Neuronal stem cell (in vitro differentiated cells): ENCODE data around the gene JAKMIP3.

Experiments
- DNase-seq: peaks from one replicate; pipeline ENCODE4 v3.0.0-alpha.2; 2013; ENCODE audit warnings: low spot score
- H2AFZ ChIP-seq: one replicate; pipeline ENCODE4 v1.6.1; 2013; ENCODE audit warnings: mild to moderate bottlenecking, low read length, inconsistent platforms
- H2AK5ac ChIP-seq: 2 replicates; pipeline ENCODE4 v1.6.1; 2013; ENCODE audit warnings: low read depth, mild to moderate bottlenecking, inconsistent platforms, low read length, moderate library complexity, mixed read lengths
- H2BK120ac ChIP-seq: 2 replicates; pipeline ENCODE4 v1.6.1; 2013; ENCODE audit warnings: low read depth, mild to moderate bottlenecking, inconsistent platforms, low read length, moderate library complexity, mixed read lengths
- H2BK12ac ChIP-seq: one replicate; pipeline ENCODE4 v1.6.1; 2013; ENCODE audit warnings: low read length, inconsistent platforms
- H2BK15ac ChIP-seq: 2 replicates; pipeline ENCODE4 v1.6.1; 2013; ENCODE audit warnings: mild to moderate bottlenecking, low read length, inconsistent platforms, mixed read lengths
- H2BK5ac ChIP-seq: one replicate; pipeline ENCODE4 v1.6.1; 2013; ENCODE audit warnings: inconsistent platforms, mild to moderate bottlenecking, low read length, moderate library complexity
- H3K14ac ChIP-seq: one replicate; pipeline ENCODE4 v1.6.1; 2013; ENCODE audit warnings: low read length, inconsistent platforms
- H3K18ac ChIP-seq: 2 replicates; pipeline ENCODE4 v1.6.1; 2013; ENCODE audit warnings: low read length, inconsistent platforms
- H3K23ac ChIP-seq: 2 replicates; pipeline ENCODE4 v1.6.1; 2013; ENCODE audit warnings: low read depth, mild to moderate bottlenecking, mixed read lengths, low read length, inconsistent platforms; ENCODE audit not compliant: poor library complexity
- H3K27ac ChIP-seq: replicated peaks from 3 replicates; pipeline ENCODE4 v1.5.1; 2013; ENCODE audit warnings: low read length, inconsistent platforms
- H3K27me3 ChIP-seq, 3 experiments: 2 replicates each; pipeline ENCODE4 v1.6.1; 2013; ENCODE audit warnings: low read length in 3 of 3, mild to moderate bottlenecking in 2 of 3, inconsistent platforms in 1 of 3, low read depth in 1 of 3, mixed read lengths in 1 of 3, moderate library complexity in 1 of 3; ENCODE audit not compliant: control insufficient read depth in 3 of 3, insufficient read depth in 3 of 3
- H3K36me3 ChIP-seq, 2 donors: replicated peaks in 1 of 2; 2 replicates each; pipeline ENCODE4 v1.6.1; 2013; ENCODE audit warnings: low read length in 2 of 2; ENCODE audit not compliant: control insufficient read depth in 2 of 2, insufficient read depth in 2 of 2
- H3K4ac ChIP-seq: 2 replicates; pipeline ENCODE4 v1.6.1; 2013; ENCODE audit warnings: inconsistent platforms, mild to moderate bottlenecking, low read length, moderate library complexity
- H3K4me1 ChIP-seq, 2 donors: 1 replicate in 1 of 2; 2 replicates in 1 of 2; pipeline ENCODE4 v1.6.1; 2013; ENCODE audit warnings: low read length in 2 of 2, low read depth in 1 of 2; ENCODE audit not compliant: control insufficient read depth in 2 of 2, insufficient read depth in 1 of 2
- H3K4me2 ChIP-seq: one replicate; pipeline ENCODE4 v1.6.1; 2013; ENCODE audit warnings: mild to moderate bottlenecking, low read length, inconsistent platforms; ENCODE audit not compliant: insufficient read depth, poor library complexity, severe bottlenecking
- H3K4me3 ChIP-seq, 2 donors: 2 replicates each; pipeline ENCODE4 v1.5.1; 2013; ENCODE audit warnings: low read length in 2 of 2, mild to moderate bottlenecking in 2 of 2, inconsistent platforms in 1 of 2, moderate library complexity in 1 of 2
- H3K79me1 ChIP-seq: one replicate; pipeline ENCODE4 v1.6.1; 2013; ENCODE audit warnings: low read depth, mild to moderate bottlenecking, inconsistent platforms, low read length, moderate library complexity
- H3K9ac ChIP-seq: one replicate; pipeline ENCODE4 v1.6.1; 2013; ENCODE audit warnings: mild to moderate bottlenecking, low read depth, low read length, inconsistent platforms; ENCODE audit not compliant: poor library complexity
- H3K9me3 ChIP-seq, 2 donors: replicated peaks in 1 of 2; 2 replicates each; pipeline versions ENCODE3 to v1.6.1; 2013; ENCODE audit warnings: low read length in 2 of 2, mild to moderate bottlenecking in 2 of 2, inconsistent platforms in 1 of 2, low read depth in 1 of 2, mixed read lengths in 1 of 2, moderate library complexity in 1 of 2; ENCODE audit not compliant: control insufficient read depth in 2 of 2, insufficient read depth in 1 of 2
- H4K8ac ChIP-seq: one replicate; pipeline ENCODE4 v1.6.1; 2013; ENCODE audit warnings: low read depth, mild to moderate bottlenecking, inconsistent platforms, low read length, moderate library complexity
- H4K91ac ChIP-seq: one replicate; pipeline ENCODE4 v1.6.1; 2013; ENCODE audit warnings: low read length, low read depth, mild to moderate bottlenecking, inconsistent platforms; ENCODE audit not compliant: poor library complexity
- WGBS, 2 donors: extraction: QIAGEN DNeasy Blood & Tissue Kit; methylation state at CpG; one replicate each; pipeline ENCODE4 v1.1.7; 2013; ENCODE audit warnings: missing lambda C conversion rate in 2 of 2, mixed read lengths in 1 of 2; ENCODE audit not compliant: insufficient read length in 2 of 2, insufficient replicate concordance in 1 of 2; ENCODE audit errors: extremely low coverage in 2 of 2; 5-methylcytosine and 5-hydroxymethylcytosine counted together

JAKMIP3 gene

GRCh38 chr10:132100556-132101349 is 35.0 kb downstream of the JAKMIP3 start:
- H2AFZ ChIP-seq = no peak overlapping the region
- H2AK5ac ChIP-seq = peak overlapping the region; percentile 37
- no peak overlapping the region for H2BK15ac ChIP-seq
- H3K27me3 ChIP-seq = peaks cover 0 to 32% (median 0%) of the 10 kb centered on the region in 3 experiments
- peaks cover 0 to 2% of the 10 kb centered on the region in 2 donors for H3K9me3 ChIP-seq
- H4K8ac ChIP-seq = no peak overlapping the region
- no peak overlapping the region for H3K4me3 ChIP-seq
- H3K4me2 ChIP-seq = no peak overlapping the region
- H2BK12ac ChIP-seq = no peak overlapping the region
- no peak for DNase-seq
- H4K91ac ChIP-seq = no peak overlapping the region
- no peak overlapping the region for H3K18ac ChIP-seq
- H3K27ac ChIP-seq = no peak overlapping the region
- peak overlapping the region; percentile 8 for H3K14ac ChIP-seq
- H3K4ac ChIP-seq = no peak overlapping the region
- no peak overlapping the region for H2BK120ac ChIP-seq
- no CpG with 5 or more reads among the region's 27 CpGs for whole genome bisulfite sequencing, 2 donors
- no peaks in the 10 kb centered on the region for H3K79me1 ChIP-seq
- H3K23ac ChIP-seq = no peak overlapping the region
- H3K4me1 ChIP-seq = no peaks in the 10 kb centered on the region
- no peak overlapping the region for H2BK5ac ChIP-seq
- no peaks in the 10 kb centered on the region for H3K36me3 ChIP-seq
- H3K9ac ChIP-seq = no peak overlapping the region

GRCh38 chr10:132101529-132101928 is 35.8 kb downstream of the JAKMIP3 start:
- Histone ChIP-seq H2BK12ac (no peak overlapping the region), H3K9me3 (peaks cover 0 to 2% of the 10 kb centered on the region in 2 donors), H2BK5ac (no peak overlapping the region), H3K36me3 (no peaks in the 10 kb centered on the region), H3K23ac (no peak overlapping the region), H3K27ac (no peak overlapping the region), H3K4me1 (no peaks in the 10 kb centered on the region), H3K79me1 (no peaks in the 10 kb centered on the region), H3K4me2 (no peak overlapping the region), H2AFZ (no peak overlapping the region), H2BK15ac (no peak overlapping the region), H3K27me3 (peaks cover 0 to 25% (median 0%) of the 10 kb centered on the region in 3 experiments), H3K18ac (no peak overlapping the region), H2AK5ac (no peak overlapping the region), H3K4me3 (no peak overlapping the region), H3K9ac (no peak overlapping the region), H4K8ac (no peak overlapping the region), H2BK120ac (no peak overlapping the region), H3K14ac (no peak overlapping the region), H3K4ac (no peak overlapping the region), H4K91ac (no peak overlapping the region)
- no peak for DNase-seq
- no CpG with 5 or more reads among the region's 10 CpGs for WGBS, 2 donors

GRCh38 chr10:132102071-132102716 is 36.4 kb downstream of the JAKMIP3 start:
- peak overlapping the region; percentile 71 for H3K14ac ChIP-seq
- no peak overlapping the region for H4K8ac ChIP-seq
- no peaks in the 10 kb centered on the region for H3K4me1 ChIP-seq
- no peak for DNase-seq
- no peak overlapping the region for H4K91ac ChIP-seq
- H3K23ac ChIP-seq = no peak overlapping the region
- H3K9ac ChIP-seq = no peak overlapping the region
- H2BK5ac ChIP-seq = no peak overlapping the region
- H2AK5ac ChIP-seq = no peak overlapping the region
- no peak overlapping the region for H3K27ac ChIP-seq
- no peaks in the 10 kb centered on the region for H3K36me3 ChIP-seq
- H3K27me3 ChIP-seq = peaks cover 0 to 21% (median 0%) of the 10 kb centered on the region in 3 experiments
- H3K9me3 ChIP-seq = peaks cover 0 to 2% of the 10 kb centered on the region in 2 donors
- WGBS, 2 donors = no CpG with 5 or more reads among the region's 23 CpGs
- H2BK120ac ChIP-seq = no peak overlapping the region
- peak overlapping the region; percentile 64 for H3K18ac ChIP-seq
- no peaks in the 10 kb centered on the region for H3K79me1 ChIP-seq
- peak overlapping the region; percentile 22 for H2BK12ac ChIP-seq
- peak overlapping the region; percentile 58 for H2BK15ac ChIP-seq
- peak overlapping the region; percentile 66 for H3K4ac ChIP-seq
- no peak overlapping the region for H2AFZ ChIP-seq
- H3K4me2 ChIP-seq = no peak overlapping the region
- no peak overlapping the region for H3K4me3 ChIP-seq

GRCh38 chr10:132102717-132103110 is 37.0 kb downstream of the JAKMIP3 start:
- no peaks in the 10 kb centered on the region for H3K36me3 ChIP-seq
- peaks cover 0 to 22% (median 0%) of the 10 kb centered on the region in 3 experiments for H3K27me3 ChIP-seq
- no peak for DNase-seq
- no peak overlapping the region for H3K4me3 ChIP-seq
- H2AK5ac ChIP-seq = no peak overlapping the region
- H2AFZ ChIP-seq = no peak overlapping the region
- H3K4ac ChIP-seq = peak overlapping the region; percentile 66
- WGBS, 2 donors = no CpG with 5 or more reads among the region's 8 CpGs
- H3K9ac ChIP-seq = no peak overlapping the region
- H4K91ac ChIP-seq = no peak overlapping the region
- H3K23ac ChIP-seq = no peak overlapping the region
- H3K9me3 ChIP-seq = peaks cover 0 to 2% of the 10 kb centered on the region in 2 donors
- no peak overlapping the region for H2BK120ac ChIP-seq
- no peak overlapping the region for H3K4me2 ChIP-seq
- peak overlapping the region; percentile 58 for H2BK15ac ChIP-seq
- H3K14ac ChIP-seq = no peak overlapping the region
- H4K8ac ChIP-seq = no peak overlapping the region
- peak overlapping the region; percentile 22 for H2BK12ac ChIP-seq
- H3K18ac ChIP-seq = peak overlapping the region; percentile 64
- no peak overlapping the region for H2BK5ac ChIP-seq
- no peak overlapping the region for H3K27ac ChIP-seq
- H3K79me1 ChIP-seq = no peaks in the 10 kb centered on the region
- no peaks in the 10 kb centered on the region for H3K4me1 ChIP-seq
